Colonic mucosa (tissue), 4 donors: ENCODE results near the gene CNDP2. TPM values are rescaled to one million over a fixed set of nuclear protein-coding genes. Genes with fewer than 3 reads are reported as not detected.

Source experiments
- DNase-seq: peaks from one replicate; pipeline ENCODE4 v3.0.0-alpha.2; 2020
- H3K27ac ChIP-seq: fragments of 200-600 bp; one replicate; pipeline ENCODE4 v1.8.0; 2021
- H3K27me3 ChIP-seq: fragments of 200-600 bp; one replicate; pipeline ENCODE4 v1.8.0; 2021
- H3K36me3 ChIP-seq: fragments of 200-600 bp; one replicate; pipeline ENCODE4 v1.8.0; 2021
- H3K4me1 ChIP-seq: fragments of 200-600 bp; one replicate; pipeline ENCODE4 v1.8.0; 2021; ENCODE audit warnings: mild to moderate bottlenecking
- H3K4me3 ChIP-seq: fragments of 200-600 bp; one replicate; pipeline ENCODE4 v1.8.0; 2021
- H3K9ac ChIP-seq, 2 donors: one replicate each; pipeline ENCODE4 v1.7.0; 2013; ENCODE audit warnings: control low read depth in 2 of 2, low read depth in 2 of 2, low read length in 2 of 2
- H3K9me3 ChIP-seq: fragments of 200-600 bp; one replicate; pipeline ENCODE4 v1.8.0; 2021
- CTCF ChIP-seq: fragments of 200-600 bp; IDR thresholded peaks from one replicate; pipeline ENCODE4 v1.8.0; 2022; ENCODE audit warnings: antibody characterized with exemption, mild to moderate bottlenecking
- intact Hi-C: fragments of 100-400 bp; cut with DNase I; formaldehyde crosslinking; loops from one replicate; pipeline ENCODE4 v1.14.1; 2022
- total RNA-seq, 2 donors: library from RNA; stranded (reverse); fragmentation: NEBNext Ultra II Directional in 1 of 2; extraction: Animal tissue kit (Norgen Biotek cat#: 25700) in 1 of 2; gene quantifications; one replicate each; pipeline ENCODE4 v1.2.1, GENCODE V29; 2021
- donor health status: healthy.
- donor health status: DM: no; HTN: no; CAD: no.
- donor health status: DM: no; HTN: no; CAD: no.

Gene CNDP2
- total RNA-seq, 2 donors from 2014 or later: 206 to 261 TPM

GRCh38 chr18:74507097-74507881 is 11.1 kb downstream of the CNDP2 start:
- intact Hi-C loops: no loop called here
- DNase-seq: no peak
- no peak overlapping the region for H3K4me3 ChIP-seq
- no peaks in the 10 kb centered on the region for H3K9me3 ChIP-seq
- H3K27ac ChIP-seq: no peak overlapping the region
- no peaks in the 10 kb centered on the region for H3K4me1 ChIP-seq
- no peaks in the 10 kb centered on the region for H3K27me3 ChIP-seq
- H3K9ac ChIP-seq: no peak overlapping the region
- no peak for TF ChIP-seq CTCF
- H3K36me3 ChIP-seq: peaks cover 29% of the 10 kb centered on the region

GRCh38 chr18:74507927-74508326 is 11.8 kb downstream of the CNDP2 start:
- no peak overlapping the region for H3K27ac ChIP-seq
- intact Hi-C loops: no loop called here
- H3K4me1 ChIP-seq: no peaks in the 10 kb centered on the region
- no peak for TF ChIP-seq CTCF
- H3K4me3 ChIP-seq: no peak overlapping the region
- peaks cover 35% of the 10 kb centered on the region for H3K36me3 ChIP-seq
- no peaks in the 10 kb centered on the region for H3K9me3 ChIP-seq
- no peaks in the 10 kb centered on the region for H3K27me3 ChIP-seq
- H3K9ac ChIP-seq: no peak overlapping the region
- no peak for DNase-seq

GRCh38 chr18:74508366-74508765 is 12.2 kb downstream of the CNDP2 start:
- intact Hi-C loops: no loop called here
- Histone ChIP-seq H3K4me1 (no peaks in the 10 kb centered on the region), H3K27ac (no peak overlapping the region), H3K9ac (no peak overlapping the region), H3K4me3 (no peak overlapping the region), H3K9me3 (no peaks in the 10 kb centered on the region), H3K36me3 (peaks cover 39% of the 10 kb centered on the region), H3K27me3 (no peaks in the 10 kb centered on the region)
- DNase-seq: no peak
- TF ChIP-seq CTCF: no peak

- no peak overlapping the region for H3K9ac ChIP-seq
- DNase-seq: no peak
- peaks cover 39% of the 10 kb centered on the region for H3K36me3 ChIP-seq
- H3K9me3 ChIP-seq: no peaks in the 10 kb centered on the region
- H3K27me3 ChIP-seq: no peaks in the 10 kb centered on the region
- TF ChIP-seq CTCF: no peak
- no peak overlapping the region for H3K27ac ChIP-seq
- H3K4me3 ChIP-seq: no peak overlapping the region
- intact Hi-C loops: no loop called here
- H3K4me1 ChIP-seq: no peaks in the 10 kb centered on the region
Observed at GRCh38 chr18:74508821-74509225, 12.7 kb downstream of the CNDP2 start.

- TF ChIP-seq CTCF: no peak
- Histone ChIP-seq H3K9me3 (no peaks in the 10 kb centered on the region), H3K9ac (no peak overlapping the region), H3K4me3 (no peak overlapping the region), H3K4me1 (no peaks in the 10 kb centered on the region), H3K36me3 (peaks cover 32% of the 10 kb centered on the region), H3K27ac (no peak overlapping the region), H3K27me3 (no peaks in the 10 kb centered on the region)
- intact Hi-C loops: no loop called here
- no peak for DNase-seq
Observed at GRCh38 chr18:74509856-74510769, 13.9 kb downstream of the CNDP2 start.
